Measurements from ENCODE around the gene RANBP1. TPM values are rescaled to one million over a fixed set of nuclear protein-coding genes. Genes with fewer than 3 reads are reported as not detected.
A peak's percentile ranks its signal among the peaks of the same experiment; 100 is the strongest.

Gene RANBP1
- total RNA-seq, 1 experiment from 2014 or later = 522 TPM

- H3K14ac ChIP-seq (ENCODE audit: insufficient read depth, low read length) = no peak within 1 kb of the TSS
- no peak within 1 kb of the TSS for H2BK120ac ChIP-seq (ENCODE audit: low read depth, low read length, poor library complexity, severe bottlenecking)
- no peak for TF ChIP-seq CTCF (conservative IDR thresholded peaks at IDR 0.05)
- peaks cover 5% of the 10 kb centered on the region for H3K23me2 ChIP-seq (ENCODE audit: insufficient read length, low read depth, low read length, poor library complexity, severe bottlenecking)
- H3K23ac ChIP-seq (ENCODE audit: insufficient read length, low read depth, low read length) = no peak within 1 kb of the TSS
- H4K20me1 ChIP-seq (ENCODE audit: control insufficient read depth, insufficient read depth, insufficient read length) = no peaks in the 10 kb centered on the region
- H2BK5ac ChIP-seq (ENCODE audit: insufficient read length, low read length) = no peak within 1 kb of the TSS
- Mint-ChIP-seq H3K4me3 (no peak within 1 kb of the TSS), H3K36me3 (ENCODE audit: insufficient read depth in 1 of 3, low read depth in 3 of 3) (no peaks in the 10 kb centered on the region), H3K27me3 (ENCODE audit: low read depth) (no peaks in the 10 kb centered on the region), H3K9me3 (no peaks in the 10 kb centered on the region; a peak in 1 of 5 replicates), H3K4me1 (peaks cover 3 to 6% of the 10 kb centered on the region in 2 experiments; a peak in 3 of 4 replicates), H3K27ac (peak within 1 kb of the TSS in 1 of 3 experiments; percentile 72; a peak in 1 of 7 replicates)
- H3K79me2 ChIP-seq (ENCODE audit: insufficient read depth, low read length) = no peaks in the 10 kb centered on the region
- no peak within 1 kb of the TSS for H3K18ac ChIP-seq (ENCODE audit: insufficient read length, low read depth, low read length)
- H3K79me1 ChIP-seq (ENCODE audit: insufficient read depth, low read depth, low read length, poor library complexity, severe bottlenecking) = no peaks in the 10 kb centered on the region
- H3K27me3 ChIP-seq (ENCODE audit: insufficient read depth, low read length) = no peaks in the 10 kb centered on the region
- H4K8ac ChIP-seq (replicated peaks; ENCODE audit: insufficient read length, low read depth, low read length) = no peak within 1 kb of the TSS
- H3K9me3 ChIP-seq (ENCODE audit: control insufficient read depth, low read depth, low read length) = no peaks in the 10 kb centered on the region
- DNase-seq = no peak
- whole genome bisulfite sequencing (ENCODE audit: extremely low coverage, insufficient read length, low lambda C conversion rate) = no CpG with 5 or more reads among the region's 14 CpGs
- H4K91ac ChIP-seq (ENCODE audit: insufficient read length, low read depth, low read length) = no peak within 1 kb of the TSS
- no peak within 1 kb of the TSS for H2BK12ac ChIP-seq (ENCODE audit: insufficient read length, low read depth, low read length)
- no peaks in the 10 kb centered on the region for H3K4me1 ChIP-seq (ENCODE audit: insufficient read depth, low read length)
- H3K9ac ChIP-seq (ENCODE audit: extremely low read depth, insufficient read length, low read length) = no peak within 1 kb of the TSS
- H3K4ac ChIP-seq (ENCODE audit: low read depth, low read length) = no peak within 1 kb of the TSS
- H2BK15ac ChIP-seq (ENCODE audit: low read depth, low read length) = no peak within 1 kb of the TSS
- H4K5ac ChIP-seq (ENCODE audit: insufficient read length, low read depth, low read length) = no peak within 1 kb of the TSS
- no peak within 1 kb of the TSS for H2BK20ac ChIP-seq (ENCODE audit: low read depth, low read length, poor library complexity, severe bottlenecking)
- H3K27ac ChIP-seq (ENCODE audit: insufficient read length, low read depth, low read length) = no peak within 1 kb of the TSS
- H3T11ph ChIP-seq (ENCODE audit: low read length) = no peak within 1 kb of the TSS
- no peak within 1 kb of the TSS for H2AK5ac ChIP-seq (ENCODE audit: insufficient read length, low read length)
- no peak within 1 kb of the TSS for H2AFZ ChIP-seq (ENCODE audit: low read length)
- H3K4me2 ChIP-seq (ENCODE audit: insufficient read depth, insufficient read length, low read length) = no peak within 1 kb of the TSS
- no peak within 1 kb of the TSS for H3K56ac ChIP-seq (ENCODE audit: insufficient read length, low read depth, low read length)
Measured at GRCh38 chr22:20150381-20151275, 34.7 kb downstream of the RANBP1 start, which contains the start of gene CCDC188. Gene CCDC188, minus strand, starts transcription at chr22:20151055. Its CDS starts 69 bp downstream, at chr22:20150986.

All from H9 (cell line).